ENCODE measurements around the gene PRKAR1B. TPM values are rescaled to one million over a fixed set of nuclear protein-coding genes. Genes with fewer than 3 reads are reported as not detected.

PRKAR1B gene
- total and polyA plus RNA-seq, 10 of the 15 experiments (the other 5 are each of a cell fraction or from before 2014, with no cell fraction given): 1.4 to 45.6 (median 19.3) TPM

- 100% methylated on average over 18 of the region's 19 CpGs for WGBS (ENCODE audit: insufficient coverage, insufficient replicate concordance, low lambda C conversion rate, missing lambda C conversion rate)
- H3K27ac ChIP-seq (ENCODE audit: control insufficient read depth, insufficient read depth): no peak overlapping the region
- BruUV-seq (replicated peaks): no TSS peak
- ATAC-seq (no peak), FAIRE-seq (no peak), DNase-seq (ENCODE audit: low read depth, low spot score) (no peak)
- H3K36me3 ChIP-seq (ENCODE audit: control insufficient read depth in 2 of 2, insufficient read depth in 2 of 2, low read length in 1 of 2): no peaks in the 10 kb centered on the region; a peak in 2 of 4 replicates
- no peaks in the 10 kb centered on the region for H3K4me1 ChIP-seq (ENCODE audit: control insufficient read depth, insufficient read depth, low read length)
- POLR2A ChIA-PET: no interaction called here
- in situ Hi-C loops (cut with MboI): no loop called here
- intact Hi-C loops (cut with micrococcal nuclease; ENCODE audit: unreplicated experiment): no loop called here
- H3K9ac ChIP-seq (ENCODE audit: control insufficient read depth, insufficient read depth, low read length): no peak overlapping the region
- peaks cover 1% of the 10 kb centered on the region; the same call in 2 of the 3 replicates for H3K9me3 ChIP-seq (replicated peaks; ENCODE audit: control insufficient read depth, insufficient read depth, low read length)
- CTCF ChIA-PET: no interaction called here
- RAD21 ChIA-PET (ENCODE audit: unreplicated experiment): no interaction called here
- no peaks in the 10 kb centered on the region for H3K27me3 ChIP-seq (replicated peaks in 1 of 2; ENCODE audit: control insufficient read depth in 2 of 2, insufficient read depth in 2 of 2, low read length in 1 of 2)
- H3K4me2 ChIP-seq (ENCODE audit: control insufficient read depth, insufficient read depth): no peak overlapping the region
- no peak overlapping the region for H3K4me3 ChIP-seq
- H2AFZ ChIP-seq (ENCODE audit: control insufficient read depth, low read depth, low read length): no peak overlapping the region
- SMC1A ChIA-PET (ENCODE audit: uncharacterized antibody, unreplicated experiment): no interaction called here
- H3K79me2 ChIP-seq (ENCODE audit: control insufficient read depth, insufficient read depth, low read length): no peaks in the 10 kb centered on the region
- H4K20me1 ChIP-seq (ENCODE audit: control insufficient read depth, insufficient read depth): no peaks in the 10 kb centered on the region
- TF ChIP-seq ZNF687 (IDR thresholded peaks at IDR 0.05) (no peak), ATF3 (IDR thresholded peaks at IDR 0.05; ENCODE audit: borderline replicate concordance, extremely low read depth, low read depth, low read length) (no peak), CEBPZ (IDR thresholded peaks at IDR 0.05; ENCODE audit: low read depth, low read length) (no peak), CREM (IDR thresholded peaks at IDR 0.05; ENCODE audit: low read depth) (no peak), TAF1 (IDR thresholded peaks at IDR 0.05; ENCODE audit: borderline replicate concordance, low read depth, low read length) (no peak), HDGF (IDR thresholded peaks at IDR 0.05) (no peak), EZH2 (IDR thresholded peaks at IDR 0.05; ENCODE audit: borderline replicate concordance, control insufficient read depth, low read depth, low read length) (no peak), EP300 (IDR thresholded peaks at IDR 0.05; ENCODE audit: borderline replicate concordance in 1 of 2, control insufficient read depth in 1 of 2, low read depth in 2 of 2, low read length in 2 of 2) (no peak), SREBF1 (IDR thresholded peaks at IDR 0.05; ENCODE audit: low read length) (no peak), ZSCAN29 (IDR thresholded peaks at IDR 0.05) (no peak), KDM1A (IDR thresholded peaks at IDR 0.05; ENCODE audit: borderline replicate concordance) (no peak), E2F4 (IDR thresholded peaks at IDR 0.05; ENCODE audit: low read depth, low read length) (no peak), GABPA (IDR thresholded peaks at IDR 0.05; ENCODE audit: low read depth) (no peak)
Measured at GRCh38 chr7:628826-629225, 98.3 kb downstream of the PRKAR1B start.

Measured in GM12878 (cell line).